PFSK-1 (cell line): ENCODE measurements around the gene AP3S2.

ENCODE experiments used
- POLR2AphosphoS5 ChIP-seq: IDR thresholded peaks from 2 replicates; pipeline ENCODE4 v1.6.1; 2012; ENCODE audit warnings: low read depth, mild to moderate bottlenecking, control low read depth, low read length, moderate library complexity
- TAF1 ChIP-seq: IDR thresholded peaks from 2 replicates; pipeline ENCODE4 v1.6.1; 2012; ENCODE audit warnings: low read length, control low read depth, borderline replicate concordance; ENCODE audit not compliant: insufficient read depth
- TF ChIP-seq, protein P1 (sequence below), 2 experiments: IDR thresholded peaks; 2 replicates each; pipeline versions ENCODE4 v1.6.1 to v1.8.0; 2011 to 2012; ENCODE audit warnings: low read depth in 2 of 2, low read length in 2 of 2, control low read depth in 1 of 2, inconsistent platforms in 1 of 2, mild to moderate bottlenecking in 1 of 2, moderate library complexity in 1 of 2; ENCODE audit not compliant: insufficient read depth in 1 of 2

GRCh38 chr15:89781055-89781454 is 112.7 kb downstream of the AP3S2 start:
- TF ChIP-seq TAF1 (no peak), POLR2AphosphoS5 (no peak)
- TF ChIP-seq, protein P1, sequence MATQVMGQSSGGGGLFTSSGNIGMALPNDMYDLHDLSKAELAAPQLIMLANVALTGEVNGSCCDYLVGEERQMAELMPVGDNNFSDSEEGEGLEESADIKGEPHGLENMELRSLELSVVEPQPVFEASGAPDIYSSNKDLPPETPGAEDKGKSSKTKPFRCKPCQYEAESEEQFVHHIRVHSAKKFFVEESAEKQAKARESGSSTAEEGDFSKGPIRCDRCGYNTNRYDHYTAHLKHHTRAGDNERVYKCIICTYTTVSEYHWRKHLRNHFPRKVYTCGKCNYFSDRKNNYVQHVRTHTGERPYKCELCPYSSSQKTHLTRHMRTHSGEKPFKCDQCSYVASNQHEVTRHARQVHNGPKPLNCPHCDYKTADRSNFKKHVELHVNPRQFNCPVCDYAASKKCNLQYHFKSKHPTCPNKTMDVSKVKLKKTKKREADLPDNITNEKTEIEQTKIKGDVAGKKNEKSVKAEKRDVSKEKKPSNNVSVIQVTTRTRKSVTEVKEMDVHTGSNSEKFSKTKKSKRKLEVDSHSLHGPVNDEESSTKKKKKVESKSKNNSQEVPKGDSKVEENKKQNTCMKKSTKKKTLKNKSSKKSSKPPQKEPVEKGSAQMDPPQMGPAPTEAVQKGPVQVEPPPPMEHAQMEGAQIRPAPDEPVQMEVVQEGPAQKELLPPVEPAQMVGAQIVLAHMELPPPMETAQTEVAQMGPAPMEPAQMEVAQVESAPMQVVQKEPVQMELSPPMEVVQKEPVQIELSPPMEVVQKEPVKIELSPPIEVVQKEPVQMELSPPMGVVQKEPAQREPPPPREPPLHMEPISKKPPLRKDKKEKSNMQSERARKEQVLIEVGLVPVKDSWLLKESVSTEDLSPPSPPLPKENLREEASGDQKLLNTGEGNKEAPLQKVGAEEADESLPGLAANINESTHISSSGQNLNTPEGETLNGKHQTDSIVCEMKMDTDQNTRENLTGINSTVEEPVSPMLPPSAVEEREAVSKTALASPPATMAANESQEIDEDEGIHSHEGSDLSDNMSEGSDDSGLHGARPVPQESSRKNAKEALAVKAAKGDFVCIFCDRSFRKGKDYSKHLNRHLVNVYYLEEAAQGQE (IDR thresholded peaks at IDR 0.05; ENCODE audit: insufficient read depth in 1 of 2, low read depth in 2 of 2, low read length in 2 of 2), result no peak
